Peyer's patch (tissue), 4 donors: ENCODE measurements around the gene UBE2C. TPM values are rescaled to one million over a fixed set of nuclear protein-coding genes. Genes with fewer than 3 reads are reported as not detected.

Experiments used
- DNase-seq, 3 donors: peaks; one replicate each; pipeline ENCODE4 v3.0.0-alpha.2; 2017 to 2019
- H3K27ac ChIP-seq, 4 donors: fragments of 200-600 bp; sonication (generic); one replicate each; pipeline ENCODE4 v1.5.1; 2016 to 2019
- H3K27me3 ChIP-seq, 2 donors: fragments of 200-600 bp; sonication (generic); one replicate each; pipeline ENCODE4 v1.5.1; 2019
- H3K36me3 ChIP-seq, 3 donors: fragments of 200-600 bp; sonication (generic); one replicate each; pipeline ENCODE4 v1.5.1; 2016 to 2019
- H3K4me1 ChIP-seq, 4 donors: fragments of 200-600 bp; sonication (generic); one replicate each; pipeline ENCODE4 v1.5.1; 2016 to 2019
- H3K4me3 ChIP-seq, 4 donors: fragments of 200-600 bp; sonication (generic); 1 replicate in 3 of 4; 2 replicates in 1 of 4; pipeline ENCODE4 v1.5.1; 2016 to 2019; ENCODE audit warnings: mild to moderate bottlenecking in 1 of 4
- H3K9me3 ChIP-seq, 4 donors: fragments of 200-600 bp; sonication (generic); one replicate each; pipeline ENCODE4 v1.5.1; 2016 to 2019; ENCODE audit warnings: mild to moderate bottlenecking in 1 of 4
- CTCF ChIP-seq, 6 experiments: fragments of 450-650 bp in 4 of 6; fragments of 200-600 bp in 2 of 6; sonication (generic) in 1 of 6; IDR thresholded peaks; one replicate each; pipeline ENCODE4 v1.5.1; 2017 to 2019; ENCODE audit warnings: antibody characterized with exemption in 6 of 6, mild to moderate bottlenecking in 3 of 6, moderate library complexity in 1 of 6
- POLR2A ChIP-seq, 2 donors: fragments of 450-650 bp; IDR thresholded peaks; one replicate each; pipeline ENCODE4 v1.5.1; 2017; ENCODE audit warnings: antibody characterized with exemption in 2 of 2, mild to moderate bottlenecking in 2 of 2, moderate library complexity in 2 of 2
- total RNA-seq, 4 donors: library from RNA; depleted of rRNA; stranded (reverse); fragments of >200 nt; gene quantifications; one replicate each; pipeline ENCODE4 v1.1.0, GENCODE V29; 2016

The UBE2C gene
- total RNA-seq, 4 donors from 2014 or later, result 7.3 to 24.8 (median 9.8) TPM

- Histone ChIP-seq H3K27me3 (no peaks in the 10 kb centered on the region), H3K27ac (no peak overlapping the region), H3K36me3 (no peaks in the 10 kb centered on the region), H3K4me1 (peaks cover 0 to 6% (median 0%) of the 10 kb centered on the region in 4 donors), H3K4me3 (no peak overlapping the region), H3K9me3 (no peaks in the 10 kb centered on the region)
- DNase-seq, result no peak
- TF ChIP-seq POLR2A (IDR thresholded peaks at IDR 0.05) (no peak), CTCF (IDR thresholded peaks at IDR 0.05) (no peak)
These were observed 39.8 kb upstream of the UBE2C start for GRCh38 chr20:45772693-45773092.

- no peak for DNase-seq
- Histone ChIP-seq H3K9me3 (no peaks in the 10 kb centered on the region), H3K27ac (no peak overlapping the region), H3K27me3 (no peaks in the 10 kb centered on the region), H3K4me3 (no peak overlapping the region), H3K36me3 (no peaks in the 10 kb centered on the region), H3K4me1 (peaks cover 0 to 21% (median 0%) of the 10 kb centered on the region in 4 donors)
- TF ChIP-seq POLR2A (IDR thresholded peaks at IDR 0.05), result no peak
- no peak for TF ChIP-seq CTCF (IDR thresholded peaks at IDR 0.05)
These were observed 37.5 kb upstream of the UBE2C start for GRCh38 chr20:45774945-45775344.

GRCh38 chr20:45775411-45775810, 37.0 kb upstream of the UBE2C start:
- no peak for TF ChIP-seq POLR2A (IDR thresholded peaks at IDR 0.05)
- TF ChIP-seq CTCF (IDR thresholded peaks at IDR 0.05), result no peak
- no peak overlapping the region for H3K27ac ChIP-seq

GRCh38 chr20:45776931-45777330, 35.5 kb upstream of the UBE2C start:
- Histone ChIP-seq H3K27me3 (no peaks in the 10 kb centered on the region), H3K36me3 (no peaks in the 10 kb centered on the region), H3K4me3 (no peak overlapping the region), H3K27ac (peak overlapping the region in 1 of 4 donors; percentile 87), H3K9me3 (no peaks in the 10 kb centered on the region), H3K4me1 (peaks cover 0 to 28% (median 0%) of the 10 kb centered on the region in 4 donors)
- DNase-seq, result no peak
- TF ChIP-seq POLR2A (IDR thresholded peaks at IDR 0.05) (no peak), CTCF (IDR thresholded peaks at IDR 0.05) (no peak)

More at GRCh38 chr20:45775411-45775810, 37.0 kb upstream of the UBE2C start:
- H3K27me3 ChIP-seq, result no peaks in the 10 kb centered on the region
- no peaks in the 10 kb centered on the region for H3K9me3 ChIP-seq
- no peak overlapping the region for H3K4me3 ChIP-seq
- H3K36me3 ChIP-seq, result no peaks in the 10 kb centered on the region
- DNase-seq, result no peak
- peaks cover 0 to 26% (median 0%) of the 10 kb centered on the region in 4 donors for H3K4me1 ChIP-seq

GRCh38 chr20:45779011-45779915, 33.2 kb upstream of the UBE2C start:
- Histone ChIP-seq H3K27ac (peak overlapping the region; percentile 42 to 87 (median 62)), H3K9me3 (no peaks in the 10 kb centered on the region), H3K36me3 (no peaks in the 10 kb centered on the region), H3K4me3 (no peak overlapping the region), H3K27me3 (no peaks in the 10 kb centered on the region), H3K4me1 (peaks cover 0 to 29% (median 0%) of the 10 kb centered on the region in 4 donors)
- TF ChIP-seq CTCF (IDR thresholded peaks at IDR 0.05) (no peak), POLR2A (IDR thresholded peaks at IDR 0.05) (no peak)
- DNase-seq, result peak; percentile 28 to 79 (median 63)
